KMS-11 (cell line): Measurements from ENCODE around the gene HAAO.

ENCODE experiments used
- H2AFZ ChIP-seq: fragments of 200-600 bp; sonication (generic); 2 replicates; pipeline ENCODE4 v1.6.1; 2016; ENCODE audit warnings: antibody characterized with exemption, mixed run types, low read depth
- H3K27ac ChIP-seq: fragments of 200-600 bp; sonication (generic); 2 replicates; pipeline ENCODE4 v1.6.1; 2016; ENCODE audit warnings: mild to moderate bottlenecking, mixed run types
- H3K27me3 ChIP-seq: fragments of 200-600 bp; sonication (generic); 2 replicates; pipeline ENCODE4 v1.6.1; 2017; ENCODE audit warnings: mild to moderate bottlenecking, low read depth, mixed run types, moderate library complexity; ENCODE audit not compliant: insufficient read depth
- H3K36me3 ChIP-seq: fragments of 200-600 bp; sonication (generic); 2 replicates; pipeline ENCODE4 v1.6.1; 2017; ENCODE audit warnings: mild to moderate bottlenecking, mixed run types; ENCODE audit not compliant: insufficient read depth
- H3K4me1 ChIP-seq: fragments of 200-600 bp; sonication (generic); 2 replicates; pipeline ENCODE4 v1.6.1; 2016; ENCODE audit warnings: mild to moderate bottlenecking, low read depth, mixed run types; ENCODE audit not compliant: poor library complexity, severe bottlenecking
- H3K4me2 ChIP-seq: fragments of 200-600 bp; sonication (generic); 2 replicates; pipeline ENCODE4 v1.7.0; 2016; ENCODE audit warnings: mild to moderate bottlenecking, mixed run types
- H3K4me3 ChIP-seq: fragments of 200-600 bp; sonication (generic); IDR thresholded peaks from 2 replicates; pipeline ENCODE4 v1.6.1; 2017; ENCODE audit warnings: low read depth, low read length, mixed read lengths; ENCODE audit not compliant: insufficient read depth
- H3K79me2 ChIP-seq: fragments of 200-600 bp; sonication (generic); 2 replicates; pipeline ENCODE4 v1.6.1; 2016; ENCODE audit warnings: low read depth, mixed run types; ENCODE audit not compliant: insufficient read depth
- H3K9ac ChIP-seq: fragments of 200-600 bp; sonication (generic); 2 replicates; pipeline ENCODE4 v1.6.1; 2016; ENCODE audit warnings: mild to moderate bottlenecking, mixed run types
- H4K20me1 ChIP-seq: fragments of 200-600 bp; sonication (generic); 2 replicates; pipeline ENCODE4 v1.6.1; 2016; ENCODE audit warnings: mild to moderate bottlenecking, mixed run types; ENCODE audit not compliant: insufficient read depth
- TF ChIP-seq, protein P1 (sequence below): fragments of 200-600 bp; sonication (generic); conservative IDR thresholded peaks from 2 replicates; pipeline ENCODE4 v1.6.1; 2017; ENCODE audit warnings: low read depth, mild to moderate bottlenecking, antibody characterized with exemption, low read length, moderate library complexity, mixed read lengths

The HAAO gene

DNA sequence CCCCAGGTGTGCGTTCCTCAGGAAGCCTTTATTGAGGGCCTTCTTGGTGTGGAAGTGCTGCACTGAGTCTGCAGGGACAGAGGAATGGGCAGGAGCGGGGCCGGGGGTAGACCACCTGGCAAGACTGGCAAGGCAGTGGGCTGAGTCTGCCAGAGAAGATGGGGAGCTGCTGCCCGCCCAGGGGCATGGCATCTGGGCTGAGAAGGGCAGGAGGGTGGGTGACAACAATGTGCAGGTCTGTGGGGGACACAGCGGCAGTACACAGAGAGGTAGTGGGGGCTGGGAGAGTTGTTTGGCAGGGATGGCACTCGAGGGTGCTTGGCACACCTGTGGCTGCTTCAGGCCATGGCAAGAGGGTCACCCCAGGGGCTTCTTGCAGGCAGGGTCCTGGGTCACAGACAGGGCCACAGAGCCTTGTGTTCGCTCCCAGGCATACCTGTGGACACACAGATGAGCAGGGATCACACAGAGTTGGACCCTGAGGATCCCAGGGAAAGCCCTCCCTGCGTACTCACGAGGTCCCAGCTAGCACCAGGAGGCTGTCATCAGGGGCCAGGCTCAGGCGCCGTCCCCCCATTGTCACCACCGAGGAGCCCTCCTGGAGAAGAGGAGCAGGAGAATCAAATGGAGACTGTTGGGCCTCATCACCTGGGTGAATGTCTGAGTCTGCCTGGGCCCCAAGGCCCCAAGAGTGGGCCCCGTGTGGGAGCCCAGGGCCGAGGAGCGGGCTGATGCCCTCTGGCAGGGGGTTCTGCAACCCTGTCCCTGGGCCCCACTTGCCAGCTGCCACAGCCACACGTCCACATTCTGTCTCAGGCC is 25.1 kb downstream of the HAAO start:
- no peak overlapping the region for H3K4me2 ChIP-seq
- H3K4me1 ChIP-seq = no peaks in the 10 kb centered on the region
- TF ChIP-seq, protein P1, sequence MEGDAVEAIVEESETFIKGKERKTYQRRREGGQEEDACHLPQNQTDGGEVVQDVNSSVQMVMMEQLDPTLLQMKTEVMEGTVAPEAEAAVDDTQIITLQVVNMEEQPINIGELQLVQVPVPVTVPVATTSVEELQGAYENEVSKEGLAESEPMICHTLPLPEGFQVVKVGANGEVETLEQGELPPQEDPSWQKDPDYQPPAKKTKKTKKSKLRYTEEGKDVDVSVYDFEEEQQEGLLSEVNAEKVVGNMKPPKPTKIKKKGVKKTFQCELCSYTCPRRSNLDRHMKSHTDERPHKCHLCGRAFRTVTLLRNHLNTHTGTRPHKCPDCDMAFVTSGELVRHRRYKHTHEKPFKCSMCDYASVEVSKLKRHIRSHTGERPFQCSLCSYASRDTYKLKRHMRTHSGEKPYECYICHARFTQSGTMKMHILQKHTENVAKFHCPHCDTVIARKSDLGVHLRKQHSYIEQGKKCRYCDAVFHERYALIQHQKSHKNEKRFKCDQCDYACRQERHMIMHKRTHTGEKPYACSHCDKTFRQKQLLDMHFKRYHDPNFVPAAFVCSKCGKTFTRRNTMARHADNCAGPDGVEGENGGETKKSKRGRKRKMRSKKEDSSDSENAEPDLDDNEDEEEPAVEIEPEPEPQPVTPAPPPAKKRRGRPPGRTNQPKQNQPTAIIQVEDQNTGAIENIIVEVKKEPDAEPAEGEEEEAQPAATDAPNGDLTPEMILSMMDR = no peak
- H4K20me1 ChIP-seq = no peaks in the 10 kb centered on the region
- no peak overlapping the region for H3K4me3 ChIP-seq
- no peak overlapping the region for H2AFZ ChIP-seq
- H3K27ac ChIP-seq = no peak overlapping the region
- H3K27me3 ChIP-seq = no peaks in the 10 kb centered on the region
- no peaks in the 10 kb centered on the region for H3K79me2 ChIP-seq
- no peaks in the 10 kb centered on the region for H3K36me3 ChIP-seq
- no peak overlapping the region for H3K9ac ChIP-seq

DNA sequence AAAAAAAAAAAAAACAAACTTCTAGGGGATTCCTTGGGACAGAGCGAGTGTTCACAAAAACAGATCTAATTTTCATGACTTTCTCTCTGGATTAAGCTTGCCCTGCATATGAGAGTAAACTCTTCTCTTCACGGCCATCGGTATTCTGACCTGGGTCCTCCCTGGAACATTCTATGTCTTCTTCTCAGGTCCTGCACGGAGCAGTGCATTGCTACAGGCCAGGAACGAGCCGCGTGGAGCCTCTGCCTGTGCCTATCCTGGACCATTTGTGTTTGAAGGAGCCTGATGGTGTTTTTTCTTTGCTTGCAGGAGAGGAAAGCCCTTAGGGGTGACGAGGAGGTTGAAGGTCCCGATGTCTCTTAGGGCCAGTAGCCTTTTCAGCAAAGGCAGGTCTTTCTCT is 26.7 kb downstream of the HAAO start:
- no peak overlapping the region for H2AFZ ChIP-seq
- H4K20me1 ChIP-seq = no peaks in the 10 kb centered on the region
- TF ChIP-seq, protein P1 = no peak
- no peaks in the 10 kb centered on the region for H3K4me1 ChIP-seq
- H3K27me3 ChIP-seq = no peaks in the 10 kb centered on the region
- H3K4me3 ChIP-seq = no peak overlapping the region
- no peaks in the 10 kb centered on the region for H3K36me3 ChIP-seq
- no peak overlapping the region for H3K4me2 ChIP-seq
- no peak overlapping the region for H3K9ac ChIP-seq
- H3K27ac ChIP-seq = no peak overlapping the region
- no peaks in the 10 kb centered on the region for H3K79me2 ChIP-seq

DNA sequence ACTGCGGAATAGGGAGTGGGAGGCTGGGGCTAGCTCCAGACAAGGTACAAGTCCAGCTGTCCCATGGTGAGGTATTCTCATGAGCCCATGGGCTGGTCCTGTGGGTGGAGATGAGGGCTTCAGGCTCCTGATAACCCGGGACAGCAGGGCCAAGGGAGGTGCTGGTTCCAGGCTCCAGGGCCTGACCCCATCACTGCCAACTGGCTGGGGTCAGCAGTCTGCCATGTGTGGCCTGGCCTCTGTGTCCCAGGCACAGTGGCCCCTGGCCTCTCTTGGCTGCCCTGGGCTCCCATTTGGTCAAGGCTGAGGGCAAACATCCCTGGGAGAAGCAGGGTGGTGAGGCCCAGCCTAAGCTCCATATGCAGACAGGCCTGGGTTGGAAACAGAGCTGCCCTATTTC is 27.5 kb downstream of the HAAO start:
- no peaks in the 10 kb centered on the region for H3K4me1 ChIP-seq
- no peak overlapping the region for H2AFZ ChIP-seq
- H3K79me2 ChIP-seq = no peaks in the 10 kb centered on the region
- no peaks in the 10 kb centered on the region for H4K20me1 ChIP-seq
- H3K9ac ChIP-seq = no peak overlapping the region
- TF ChIP-seq, protein P1 = no peak
- no peak overlapping the region for H3K27ac ChIP-seq
- no peaks in the 10 kb centered on the region for H3K36me3 ChIP-seq
- H3K27me3 ChIP-seq = no peaks in the 10 kb centered on the region
- no peak overlapping the region for H3K4me3 ChIP-seq
- H3K4me2 ChIP-seq = no peak overlapping the region

DNA sequence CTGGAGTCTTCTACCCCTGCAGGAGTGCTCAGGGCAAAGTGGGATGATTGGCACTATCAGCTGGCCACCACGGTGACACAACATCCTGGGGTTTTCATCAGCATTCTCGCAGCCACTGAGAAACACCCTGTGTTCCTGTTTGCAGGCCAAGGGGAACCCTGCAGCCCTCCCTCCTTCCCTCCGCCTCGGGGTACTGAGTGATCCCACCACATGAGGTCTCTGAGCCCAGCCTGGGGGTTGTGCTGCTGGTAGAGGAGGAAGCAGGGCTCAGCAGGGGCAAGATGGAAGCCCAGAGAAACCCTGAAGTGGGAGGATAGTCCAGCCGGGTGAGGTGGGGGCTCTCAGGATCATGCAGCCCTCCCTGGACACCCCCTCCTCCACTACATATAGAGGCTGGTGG is 28.3 kb downstream of the HAAO start, which contains the start of gene OXER1:
TSS of gene OXER1 (minus strand) at position 40 of the 400 bp plus-strand sequence. CDS start 73 bp downstream, outside the sequence.
- Histone ChIP-seq H3K4me1 (no peaks in the 10 kb centered on the region), H4K20me1 (no peaks in the 10 kb centered on the region), H3K27ac (no peak within 1 kb of the TSS), H2AFZ (no peak within 1 kb of the TSS), H3K9ac (no peak within 1 kb of the TSS), H3K27me3 (no peaks in the 10 kb centered on the region), H3K36me3 (no peaks in the 10 kb centered on the region), H3K79me2 (no peaks in the 10 kb centered on the region), H3K4me2 (no peak within 1 kb of the TSS), H3K4me3 (no peak within 1 kb of the TSS)
- TF ChIP-seq, protein P1 = no peak
